HL-60 (cell line): ENCODE measurements around the gene HUWE1.

Source experiments
- CTCF ChIP-seq: IDR thresholded peaks from one replicate; pipeline ENCODE4 v1.5.1; 2011; ENCODE audit warnings: low read length, control low read depth, inconsistent platforms; ENCODE audit not compliant: insufficient read depth
- GABPA ChIP-seq: IDR thresholded peaks from 2 replicates; pipeline ENCODE4 v1.6.1; 2012; ENCODE audit warnings: low read depth

GRCh38 chrX:53704294-53704693 is 17.8 kb upstream of the HUWE1 start:
- TF ChIP-seq CTCF: no peak
- TF ChIP-seq GABPA: no peak
